GM23248 (cell line): Measurements from ENCODE around the gene SLC24A5. TPM values are rescaled to one million over a fixed set of nuclear protein-coding genes. Genes with fewer than 3 reads are reported as not detected.

Experiments
- DNase-seq: peaks from one replicate; pipeline ENCODE4 v3.0.0-alpha.2; 2015
- H2AFZ ChIP-seq: fragments of 200-600 bp; sonication (generic); 2 replicates; pipeline ENCODE4 v1.6.1; 2016; ENCODE audit warnings: antibody characterized with exemption
- H3F3A ChIP-seq: fragments of 200-600 bp; sonication (generic); 2 replicates; pipeline ENCODE4 v1.6.1; 2016; ENCODE audit warnings: mild to moderate bottlenecking, antibody characterized with exemption, mixed run types; ENCODE audit not compliant: insufficient read depth
- H3K27ac ChIP-seq: fragments of 200-600 bp; sonication (generic); 2 replicates; pipeline ENCODE4 v1.5.1; 2016; ENCODE audit warnings: mild to moderate bottlenecking
- H3K27me3 ChIP-seq: fragments of 200-600 bp; sonication (generic); replicated peaks from 2 replicates; pipeline ENCODE4 v1.6.1; 2016; ENCODE audit warnings: mild to moderate bottlenecking; ENCODE audit not compliant: insufficient read depth
- H3K36me3 ChIP-seq: fragments of 200-600 bp; sonication (generic); 2 replicates; pipeline ENCODE4 v1.6.1; 2016; ENCODE audit warnings: low read depth, mild to moderate bottlenecking
- H3K4me1 ChIP-seq: fragments of 200-600 bp; sonication (generic); 2 replicates; pipeline ENCODE4 v1.6.1; 2016; ENCODE audit warnings: mild to moderate bottlenecking; ENCODE audit not compliant: insufficient read depth
- H3K4me2 ChIP-seq: fragments of 200-600 bp; sonication (generic); one replicate; pipeline ENCODE4 v1.6.1; 2016; ENCODE audit warnings: mild to moderate bottlenecking; ENCODE audit not compliant: unreplicated experiment
- H3K4me3 ChIP-seq: fragments of 200-600 bp; sonication (generic); 2 replicates; pipeline ENCODE4 v1.5.1; 2016; ENCODE audit warnings: mild to moderate bottlenecking
- H3K79me2 ChIP-seq: fragments of 200-600 bp; sonication (generic); 2 replicates; pipeline ENCODE4 v1.6.1; 2016; ENCODE audit warnings: mild to moderate bottlenecking; ENCODE audit not compliant: insufficient read depth
- H3K9ac ChIP-seq: fragments of 200-600 bp; sonication (generic); 2 replicates; pipeline ENCODE4 v1.6.1; 2016; ENCODE audit warnings: mild to moderate bottlenecking
- H3K9me2 ChIP-seq: fragments of 200-600 bp; sonication (generic); 2 replicates; pipeline ENCODE4 v1.6.1; 2016; ENCODE audit warnings: mixed run types, mild to moderate bottlenecking, moderate library complexity; ENCODE audit not compliant: insufficient read depth
- H3K9me3 ChIP-seq: fragments of 200-600 bp; sonication (generic); one replicate; pipeline ENCODE4 v1.6.1; 2017; ENCODE audit warnings: low read depth
- H4K20me1 ChIP-seq: fragments of 200-600 bp; sonication (generic); 2 replicates; pipeline ENCODE4 v1.6.0; 2016; ENCODE audit not compliant: insufficient read depth
- EZH2 ChIP-seq: fragments of 200-600 bp; sonication (generic); IDR thresholded peaks from 2 replicates; pipeline ENCODE4 v1.6.1; 2018; ENCODE audit warnings: antibody characterized with exemption, mild to moderate bottlenecking; ENCODE audit not compliant: insufficient read depth, poor library complexity, severe bottlenecking
- EZH2phosphoT487 ChIP-seq: fragments of 200-600 bp; sonication (generic); IDR thresholded peaks from 2 replicates; pipeline ENCODE4 v1.6.1; 2018; ENCODE audit warnings: antibody characterized with exemption, moderate library complexity, mild to moderate bottlenecking, low read depth; ENCODE audit not compliant: insufficient read depth
- WGBS, 2 experiments: methylation state at CpG; one replicate each; pipeline ENCODE4 v1.1.6; 2015 to 2017; ENCODE audit warnings: low lambda C conversion rate in 2 of 2, low coverage in 1 of 2; ENCODE audit errors: missing lambda C conversion rate in 2 of 2; 5-methylcytosine and 5-hydroxymethylcytosine counted together
- in situ Hi-C: fragments of 300-500 bp; cut with MboI; formaldehyde crosslinking; loops from 2 replicates; pipeline ENCODE4 v1.15.0; 2020
- polyA plus RNA-seq: library from polyadenylated mRNA; unstranded; fragments of >200 nt; fragmentation: Nextera tagmentation; extraction: Ambion mirVana; gene quantifications from 2 replicates; pipeline ENCODE4 v1.2.1, GENCODE V29; 2016
- total RNA-seq: library from RNA; depleted of rRNA; stranded (reverse); fragments of >200 nt; shearing (Covaris generic); gene quantifications from 2 replicates; pipeline ENCODE4 v1.2.3, GENCODE V29; 2014

SLC24A5 gene
- total and polyA plus RNA-seq, 2 experiments from 2014 or later = not detected

- in situ Hi-C loops = no loop called here
- no peaks in the 10 kb centered on the region for H3K9me2 ChIP-seq
- H3K4me1 ChIP-seq = peaks cover 6% of the 10 kb centered on the region; the same call in 1 of the 2 replicates
- no peak overlapping the region for H3K4me3 ChIP-seq
- H3K9me3 ChIP-seq = no peaks in the 10 kb centered on the region
- H4K20me1 ChIP-seq = no peaks in the 10 kb centered on the region
- H3K27me3 ChIP-seq = 0 out of 2 replicates have a peak, but pooled peaks cover 22% of the 10 kb centered on the region
- TF ChIP-seq EZH2phosphoT487 (no peak), EZH2 (no peak)
- H3K36me3 ChIP-seq = no peaks in the 10 kb centered on the region
- H2AFZ ChIP-seq = no peak overlapping the region
- DNase-seq = peak; percentile 32
- WGBS, 2 experiments = 2 to 3% methylated on average over 6 of the region's 6 CpGs
- H3K79me2 ChIP-seq = no peaks in the 10 kb centered on the region
- no peak overlapping the region for H3K4me2 ChIP-seq
- no peaks in the 10 kb centered on the region for H3F3A ChIP-seq
- H3K9ac ChIP-seq = no peak overlapping the region
- no peak overlapping the region for H3K27ac ChIP-seq
Measured at GRCh38 chr15:48084759-48085590, 35.8 kb upstream of the SLC24A5 start.

GRCh38 chr15:48085591-48085930 is 35.2 kb upstream of the SLC24A5 start:
- 2 to 4% methylated on average over 6 of the region's 6 CpGs for WGBS, 2 experiments

GRCh38 chr15:48086133-48086532 is 34.7 kb upstream of the SLC24A5 start:
- in situ Hi-C loops = no loop called here
- no peaks in the 10 kb centered on the region for H3F3A ChIP-seq
- H3K4me2 ChIP-seq = no peak overlapping the region
- H3K4me3 ChIP-seq = no peak overlapping the region
- H3K9ac ChIP-seq = no peak overlapping the region
- H3K4me1 ChIP-seq = peaks cover 6% of the 10 kb centered on the region; the same call in 1 of the 2 replicates
- H3K27ac ChIP-seq = no peak overlapping the region
- H3K9me3 ChIP-seq = no peaks in the 10 kb centered on the region
- H3K9me2 ChIP-seq = no peaks in the 10 kb centered on the region
- H3K79me2 ChIP-seq = no peaks in the 10 kb centered on the region
- H4K20me1 ChIP-seq = no peaks in the 10 kb centered on the region
- no peak overlapping the region for H2AFZ ChIP-seq
- peak; percentile 5 for DNase-seq
- no peaks in the 10 kb centered on the region for H3K36me3 ChIP-seq
- 0 out of 2 replicates have a peak, but pooled peaks cover 20% of the 10 kb centered on the region for H3K27me3 ChIP-seq
- 0 to 2% methylated on average over 5 of the region's 5 CpGs for WGBS, 2 experiments
- TF ChIP-seq EZH2phosphoT487 = no peak

More at GRCh38 chr15:48085591-48085930, 35.2 kb upstream of the SLC24A5 start:
- Histone ChIP-seq H3K4me2 (no peak overlapping the region), H3K9ac (no peak overlapping the region), H3K36me3 (no peaks in the 10 kb centered on the region), H3K9me3 (no peaks in the 10 kb centered on the region), H3K27me3 (0 out of 2 replicates have a peak, but pooled peaks cover 22% of the 10 kb centered on the region), H4K20me1 (no peaks in the 10 kb centered on the region), H3K27ac (no peak overlapping the region), H3F3A (no peaks in the 10 kb centered on the region), H3K4me3 (no peak overlapping the region), H3K79me2 (no peaks in the 10 kb centered on the region), H3K4me1 (peaks cover 6% of the 10 kb centered on the region; the same call in 1 of the 2 replicates), H2AFZ (no peak overlapping the region), H3K9me2 (no peaks in the 10 kb centered on the region)
- no peak for TF ChIP-seq EZH2phosphoT487
- no peak for TF ChIP-seq EZH2
- in situ Hi-C loops = no loop called here
- no peak for DNase-seq

- Histone ChIP-seq H3K4me3 (no peak overlapping the region), H3K9me3 (no peaks in the 10 kb centered on the region), H2AFZ (no peak overlapping the region), H3K27me3 (0 out of 2 replicates have a peak, but pooled peaks cover 16% of the 10 kb centered on the region), H3K9ac (no peak overlapping the region), H3K79me2 (no peaks in the 10 kb centered on the region), H4K20me1 (no peaks in the 10 kb centered on the region), H3K27ac (no peak overlapping the region), H3K36me3 (no peaks in the 10 kb centered on the region), H3K4me2 (no peak overlapping the region), H3F3A (no peaks in the 10 kb centered on the region), H3K4me1 (peaks cover 6% of the 10 kb centered on the region; the same call in 1 of the 2 replicates), H3K9me2 (no peaks in the 10 kb centered on the region)
- in situ Hi-C loops = no loop called here
- TF ChIP-seq EZH2phosphoT487 = no peak
- no peak for TF ChIP-seq EZH2
- DNase-seq = peak; percentile 24
- 1% methylated on average over 5 of the region's 5 CpGs for WGBS, 2 experiments
Measured at GRCh38 chr15:48086576-48086975, 34.2 kb upstream of the SLC24A5 start.
